K562 (cell line): ENCODE data around the gene KIF19. TPM values are rescaled to one million over a fixed set of nuclear protein-coding genes. Genes with fewer than 3 reads are reported as not detected.

Experiments
- ATF1 ChIP-seq, 2 experiments: fragments of 450-650 bp in 1 of 2; IDR thresholded peaks; 2 replicates each; pipeline ENCODE4 v1.6.1; 2016; ENCODE audit warnings: missing compliant biosample characterization in 1 of 2, missing genetic modification characterization in 1 of 2
- ATF4 ChIP-seq: fragments of 450-650 bp; formaldehyde crosslinking; IDR thresholded peaks from 2 replicates; pipeline ENCODE4 v1.4.0; 2022; ENCODE audit warnings: mild to moderate bottlenecking, moderate library complexity
- ERF ChIP-seq: fragments of 450-650 bp; formaldehyde crosslinking; IDR thresholded peaks from 2 replicates; pipeline ENCODE4 v1.4.0; 2020; ENCODE audit warnings: mild to moderate bottlenecking, mixed read lengths
- MEIS2 ChIP-seq: fragments of 450-650 bp; IDR thresholded peaks from 2 replicates; pipeline ENCODE4 v1.6.1; 2014; ENCODE audit warnings: mild to moderate bottlenecking; ENCODE audit not compliant: partially characterized antibody
- SPI1 ChIP-seq: IDR thresholded peaks from 2 replicates; pipeline ENCODE4 v1.6.1; 2011; ENCODE audit warnings: low read depth, low read length, control low read depth, borderline replicate concordance
- SRSF9 ChIP-seq: fragments of 200-400 bp; formaldehyde crosslinking; IDR thresholded peaks from 2 replicates; pipeline ENCODE4 v1.6.1; 2017; ENCODE audit warnings: low read depth, low read length, borderline replicate concordance
- ZNF121 ChIP-seq: sonication (generic); formaldehyde crosslinking; conservative IDR thresholded peaks from 2 replicates; pipeline ENCODE4 v1.8.0; 2022; ENCODE audit warnings: missing genetic modification reagents
- ZNF589 ChIP-seq: fragments of 200-800 bp; sonication (Bioruptor generic); IDR thresholded peaks from 2 replicates; pipeline ENCODE4 v1.6.1; 2016; ENCODE audit warnings: low read depth, missing genetic modification characterization, missing compliant biosample characterization
- ZNF668 ChIP-seq: fragments of 250-450 bp; sonication (Bioruptor Pico); IDR thresholded peaks from 2 replicates; pipeline ENCODE4 v1.8.0; 2022; ENCODE audit warnings: mild to moderate bottlenecking, inconsistent platforms
- polyA plus RNA-seq, 8 experiments: library from polyadenylated mRNA; depleted of rRNA in 4 of 8; stranded (reverse) in 5 of 8; unstranded in 3 of 8; fragments of >200 nt; fragmentation: Nextera tagmentation in 2 of 8; fragmentation: Illumina TruSeq in 1 of 8; extraction: Ambion mirVana in 2 of 8; extraction: Trizol in 1 of 8; gene quantifications; 2 replicates each; pipeline versions ENCODE4 v1.2.1 to v1.2.3, GENCODE V29; 2011 to 2014; ENCODE audit warnings: inconsistent platforms in 1 of 8, missing spikeins in 1 of 8
- total RNA-seq, 7 experiments: library from RNA; depleted of rRNA in 6 of 7; stranded (reverse); fragments of >200 nt in 6 of 7; fragmentation: Illumina TruSeq in 2 of 7; extraction: Trizol in 2 of 7; gene quantifications; 2 replicates each; pipeline versions ENCODE4 v1.2.1 to v1.2.3, GENCODE V29; 2011 to 2021; ENCODE audit warnings: low replicate concordance in 1 of 7
- TF ChIP-seq, protein P1 (sequence below), 3 experiments: fragments of 200-800 bp in 1 of 3; fragments of 250-450 bp in 1 of 3; fragments of 450-650 bp in 1 of 3; sonication (Bioruptor Pico) in 1 of 3; sonication (Bioruptor generic) in 1 of 3; formaldehyde crosslinking in 1 of 3; IDR thresholded peaks; 2 replicates each; pipeline versions ENCODE4 v1.6.1 to v1.8.0; 2016 to 2022; ENCODE audit warnings: mild to moderate bottlenecking in 2 of 3, missing genetic modification characterization in 2 of 3, missing compliant biosample characterization in 1 of 3, moderate library complexity in 1 of 3
- TF ChIP-seq, protein P2 (sequence below), 2 experiments: fragments of 450-650 bp; formaldehyde crosslinking in 1 of 2; IDR thresholded peaks; 2 replicates each; pipeline versions ENCODE4 v1.4.0 to v1.6.1; 2014 to 2020; ENCODE audit warnings: mild to moderate bottlenecking in 2 of 2, borderline replicate concordance in 1 of 2, low read depth in 1 of 2

Gene KIF19
- total and polyA plus RNA-seq, 9 of the 15 experiments (the other 6 are each of a cell fraction or from before 2014, with no cell fraction given), result 0.10 TPM; not detected in 8

DNA sequence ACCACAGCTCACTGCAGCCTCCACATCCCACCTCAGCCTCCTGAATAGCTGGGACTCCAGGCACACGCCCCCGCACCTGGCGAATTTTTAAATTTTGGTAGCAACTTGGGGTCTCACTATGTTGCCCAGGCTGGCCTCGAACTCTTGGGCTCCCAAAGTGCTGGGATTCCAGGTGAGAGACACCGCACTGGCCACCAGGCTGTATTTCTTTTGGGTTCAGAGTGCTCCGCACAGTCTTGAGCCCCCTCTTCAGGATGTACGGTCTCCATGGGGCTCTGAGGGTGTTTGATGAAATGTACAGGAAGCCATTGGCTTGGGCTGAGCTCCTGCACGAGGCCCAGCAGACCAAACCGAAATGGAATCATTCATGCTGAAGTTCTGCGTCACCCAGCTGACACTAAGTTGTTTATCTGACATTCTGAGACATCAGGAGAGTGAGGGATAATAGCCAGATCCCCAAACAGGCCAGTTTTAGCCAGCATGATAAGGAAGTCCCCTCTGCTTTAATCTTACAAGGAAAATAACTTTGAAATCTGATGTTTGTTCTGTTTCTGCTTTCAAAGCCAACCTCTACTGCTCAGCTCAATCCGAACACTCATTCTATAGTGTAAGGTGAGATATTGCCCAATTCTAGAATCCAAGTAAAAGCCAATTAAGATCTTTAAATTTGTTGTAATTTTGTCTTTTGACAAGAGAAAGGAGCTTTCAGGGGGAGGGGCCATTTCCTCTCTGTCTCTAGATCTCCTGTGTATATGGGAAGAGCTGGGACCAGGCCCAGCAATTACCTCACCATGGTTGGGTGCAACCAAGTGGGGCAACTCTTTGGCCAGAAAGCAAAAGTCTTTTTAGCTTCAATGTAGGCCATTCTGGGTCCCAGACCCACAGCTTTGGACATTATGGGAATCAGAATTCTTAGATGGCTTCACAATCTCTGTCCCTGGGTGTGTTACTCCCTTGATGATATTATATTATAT lies 64.9 kb downstream of the KIF19 start (continued):
- TF ChIP-seq ATF1 (CRISPR knock-in tag; IDR thresholded peaks at IDR 0.05) (no peak), ATF1 (tag; IDR thresholded peaks at IDR 0.05) (0 out of 2 replicates have a peak, but pooled peaks have one; percentile 23), ZNF668 (CRISPR knock-in tag) (no peak), SRSF9 (no peak), MEIS2 (peak; percentile 53), ATF4 (0 out of 2 replicates have a peak, but pooled peaks have one; percentile 14), SPI1 (no peak), ERF (CRISPR knock-in tag) (0 out of 2 replicates have a peak, but pooled peaks have one; percentile 55), ZNF589 (CRISPR knock-in tag) (peak; percentile 47; the same call in 1 of the 2 replicates), ZNF121 (CRISPR knock-in tag) (peak; percentile 94)
- TF ChIP-seq, protein P1, sequence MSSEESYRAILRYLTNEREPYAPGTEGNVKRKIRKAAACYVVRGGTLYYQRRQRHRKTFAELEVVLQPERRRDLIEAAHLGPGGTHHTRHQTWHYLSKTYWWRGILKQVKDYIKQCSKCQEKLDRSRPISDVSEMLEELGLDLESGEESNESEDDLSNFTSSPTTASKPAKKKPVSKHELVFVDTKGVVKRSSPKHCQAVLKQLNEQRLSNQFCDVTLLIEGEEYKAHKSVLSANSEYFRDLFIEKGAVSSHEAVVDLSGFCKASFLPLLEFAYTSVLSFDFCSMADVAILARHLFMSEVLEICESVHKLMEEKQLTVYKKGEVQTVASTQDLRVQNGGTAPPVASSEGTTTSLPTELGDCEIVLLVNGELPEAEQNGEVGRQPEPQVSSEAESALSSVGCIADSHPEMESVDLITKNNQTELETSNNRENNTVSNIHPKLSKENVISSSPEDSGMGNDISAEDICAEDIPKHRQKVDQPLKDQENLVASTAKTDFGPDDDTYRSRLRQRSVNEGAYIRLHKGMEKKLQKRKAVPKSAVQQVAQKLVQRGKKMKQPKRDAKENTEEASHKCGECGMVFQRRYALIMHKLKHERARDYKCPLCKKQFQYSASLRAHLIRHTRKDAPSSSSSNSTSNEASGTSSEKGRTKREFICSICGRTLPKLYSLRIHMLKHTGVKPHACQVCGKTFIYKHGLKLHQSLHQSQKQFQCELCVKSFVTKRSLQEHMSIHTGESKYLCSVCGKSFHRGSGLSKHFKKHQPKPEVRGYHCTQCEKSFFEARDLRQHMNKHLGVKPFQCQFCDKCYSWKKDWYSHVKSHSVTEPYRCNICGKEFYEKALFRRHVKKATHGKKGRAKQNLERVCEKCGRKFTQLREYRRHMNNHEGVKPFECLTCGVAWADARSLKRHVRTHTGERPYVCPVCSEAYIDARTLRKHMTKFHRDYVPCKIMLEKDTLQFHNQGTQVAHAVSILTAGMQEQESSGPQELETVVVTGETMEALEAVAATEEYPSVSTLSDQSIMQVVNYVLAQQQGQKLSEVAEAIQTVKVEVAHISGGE (CRISPR knock-in tag; IDR thresholded peaks at IDR 0.05), result peak in 1 of 3 experiments; percentile 23; a peak in 1 of 6 replicates
- TF ChIP-seq, protein P2, sequence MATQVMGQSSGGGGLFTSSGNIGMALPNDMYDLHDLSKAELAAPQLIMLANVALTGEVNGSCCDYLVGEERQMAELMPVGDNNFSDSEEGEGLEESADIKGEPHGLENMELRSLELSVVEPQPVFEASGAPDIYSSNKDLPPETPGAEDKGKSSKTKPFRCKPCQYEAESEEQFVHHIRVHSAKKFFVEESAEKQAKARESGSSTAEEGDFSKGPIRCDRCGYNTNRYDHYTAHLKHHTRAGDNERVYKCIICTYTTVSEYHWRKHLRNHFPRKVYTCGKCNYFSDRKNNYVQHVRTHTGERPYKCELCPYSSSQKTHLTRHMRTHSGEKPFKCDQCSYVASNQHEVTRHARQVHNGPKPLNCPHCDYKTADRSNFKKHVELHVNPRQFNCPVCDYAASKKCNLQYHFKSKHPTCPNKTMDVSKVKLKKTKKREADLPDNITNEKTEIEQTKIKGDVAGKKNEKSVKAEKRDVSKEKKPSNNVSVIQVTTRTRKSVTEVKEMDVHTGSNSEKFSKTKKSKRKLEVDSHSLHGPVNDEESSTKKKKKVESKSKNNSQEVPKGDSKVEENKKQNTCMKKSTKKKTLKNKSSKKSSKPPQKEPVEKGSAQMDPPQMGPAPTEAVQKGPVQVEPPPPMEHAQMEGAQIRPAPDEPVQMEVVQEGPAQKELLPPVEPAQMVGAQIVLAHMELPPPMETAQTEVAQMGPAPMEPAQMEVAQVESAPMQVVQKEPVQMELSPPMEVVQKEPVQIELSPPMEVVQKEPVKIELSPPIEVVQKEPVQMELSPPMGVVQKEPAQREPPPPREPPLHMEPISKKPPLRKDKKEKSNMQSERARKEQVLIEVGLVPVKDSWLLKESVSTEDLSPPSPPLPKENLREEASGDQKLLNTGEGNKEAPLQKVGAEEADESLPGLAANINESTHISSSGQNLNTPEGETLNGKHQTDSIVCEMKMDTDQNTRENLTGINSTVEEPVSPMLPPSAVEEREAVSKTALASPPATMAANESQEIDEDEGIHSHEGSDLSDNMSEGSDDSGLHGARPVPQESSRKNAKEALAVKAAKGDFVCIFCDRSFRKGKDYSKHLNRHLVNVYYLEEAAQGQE (IDR thresholded peaks at IDR 0.05; ENCODE audit: borderline replicate concordance), result 0 out of 2 replicates have a peak, but pooled peaks have one; percentile 31
- TF ChIP-seq, protein P2 (CRISPR knock-in tag; IDR thresholded peaks at IDR 0.05; ENCODE audit: low read depth), result no peak
